ENCODE measurements around the gene C20orf173. TPM values are rescaled to one million over a fixed set of nuclear protein-coding genes. Genes with fewer than 3 reads are reported as not detected.
"Not testable (repeated sequence)": the region's sequence is repeated elsewhere in the genome, so short reads cannot be mapped to it uniquely, and the experiment has no call there.

Gene C20orf173
- total RNA-seq, 1 donor from 2014 or later, result not detected

- Histone ChIP-seq H3F3A (ENCODE audit: low read depth) (no peaks in the 10 kb centered on the region), H3K79me2 (ENCODE audit: low read depth) (no peaks in the 10 kb centered on the region), H3K36me3 (no peaks in the 10 kb centered on the region), H3K4me1 (no peaks in the 10 kb centered on the region), H3K9ac (no peak overlapping the region), H3K9me3 (ENCODE audit: low read depth) (no peaks in the 10 kb centered on the region), H3K27me3 (no peaks in the 10 kb centered on the region), H3K4me2 (no peak overlapping the region), H2AFZ (replicated peaks) (no peak overlapping the region), H4K20me1 (ENCODE audit: low read depth) (no peaks in the 10 kb centered on the region), H3K4me3 (no peak overlapping the region), H3K27ac (no peak overlapping the region)
- peaks cover 18% of the 10 kb centered on the region for H3K27me3 Mint-ChIP-seq (ENCODE audit: insufficient read depth, low read depth)
- no peaks in the 10 kb centered on the region for H3K9me3 Mint-ChIP-seq
- DNase-seq (ENCODE audit: low spot score), result no peak
- H3K27ac Mint-ChIP-seq, result no peak overlapping the region
- peaks cover 3% of the 10 kb centered on the region for H3K4me1 Mint-ChIP-seq
- TF ChIP-seq EZH2phosphoT487 (IDR thresholded peaks at IDR 0.05) (no peak), EZH2 (IDR thresholded peaks at IDR 0.05) (no peak)
- TF ChIP-seq, protein P1, sequence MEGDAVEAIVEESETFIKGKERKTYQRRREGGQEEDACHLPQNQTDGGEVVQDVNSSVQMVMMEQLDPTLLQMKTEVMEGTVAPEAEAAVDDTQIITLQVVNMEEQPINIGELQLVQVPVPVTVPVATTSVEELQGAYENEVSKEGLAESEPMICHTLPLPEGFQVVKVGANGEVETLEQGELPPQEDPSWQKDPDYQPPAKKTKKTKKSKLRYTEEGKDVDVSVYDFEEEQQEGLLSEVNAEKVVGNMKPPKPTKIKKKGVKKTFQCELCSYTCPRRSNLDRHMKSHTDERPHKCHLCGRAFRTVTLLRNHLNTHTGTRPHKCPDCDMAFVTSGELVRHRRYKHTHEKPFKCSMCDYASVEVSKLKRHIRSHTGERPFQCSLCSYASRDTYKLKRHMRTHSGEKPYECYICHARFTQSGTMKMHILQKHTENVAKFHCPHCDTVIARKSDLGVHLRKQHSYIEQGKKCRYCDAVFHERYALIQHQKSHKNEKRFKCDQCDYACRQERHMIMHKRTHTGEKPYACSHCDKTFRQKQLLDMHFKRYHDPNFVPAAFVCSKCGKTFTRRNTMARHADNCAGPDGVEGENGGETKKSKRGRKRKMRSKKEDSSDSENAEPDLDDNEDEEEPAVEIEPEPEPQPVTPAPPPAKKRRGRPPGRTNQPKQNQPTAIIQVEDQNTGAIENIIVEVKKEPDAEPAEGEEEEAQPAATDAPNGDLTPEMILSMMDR (IDR thresholded peaks at IDR 0.05), result no peak
- H3K4me3 Mint-ChIP-seq, result no peak overlapping the region
- H3K36me3 Mint-ChIP-seq, result peaks cover 1% of the 10 kb centered on the region
Measured at GRCh38 chr20:35518955-35519354, 10.5 kb downstream of the C20orf173 start.

GRCh38 chr20:35517767-35518166 is 11.7 kb downstream of the C20orf173 start:
- not testable (repeated sequence) for H3K4me3 ChIP-seq; H3K4me3 Mint-ChIP-seq; H4K20me1 ChIP-seq (ENCODE audit: low read depth); H3K4me1 ChIP-seq; H3F3A ChIP-seq (ENCODE audit: low read depth); H3K9ac ChIP-seq; H3K27me3 ChIP-seq; H2AFZ ChIP-seq (replicated peaks); H3K9me3 ChIP-seq (ENCODE audit: low read depth); H3K27ac Mint-ChIP-seq; H3K4me2 ChIP-seq; H3K27ac ChIP-seq; H3K79me2 ChIP-seq (ENCODE audit: low read depth); H3K4me1 Mint-ChIP-seq; DNase-seq (ENCODE audit: low spot score); H3K36me3 Mint-ChIP-seq; H3K9me3 Mint-ChIP-seq; H3K36me3 ChIP-seq
- peaks cover 12% of the 10 kb centered on the region for H3K27me3 Mint-ChIP-seq (ENCODE audit: insufficient read depth, low read depth)

DNA sequence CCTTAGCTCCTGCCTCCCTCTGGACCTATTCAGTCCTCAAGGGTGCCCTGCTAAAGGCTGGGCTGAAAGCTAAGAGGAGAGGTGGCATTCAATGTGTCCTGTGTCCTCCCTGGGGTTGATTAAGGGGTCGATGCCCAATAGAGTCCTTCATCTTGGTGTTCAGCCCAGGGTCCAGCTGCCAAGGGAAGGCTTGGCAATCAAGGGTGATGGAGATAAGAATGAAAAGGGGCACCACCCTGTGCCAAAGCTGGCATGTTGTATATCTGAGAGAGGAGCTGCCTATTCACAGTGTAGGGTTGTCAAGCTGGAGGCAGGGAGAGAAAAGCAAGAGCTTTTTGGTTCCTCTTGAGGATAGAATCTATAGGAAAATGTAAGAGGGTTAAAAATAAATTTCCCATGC is 12.3 kb downstream of the C20orf173 start:
- Histone ChIP-seq H3K4me1 (no peaks in the 10 kb centered on the region), H3F3A (ENCODE audit: low read depth) (no peaks in the 10 kb centered on the region), H3K4me3 (no peak overlapping the region), H2AFZ (replicated peaks) (no peak overlapping the region), H3K27me3 (no peaks in the 10 kb centered on the region), H3K27ac (no peak overlapping the region), H3K4me2 (no peak overlapping the region), H3K79me2 (ENCODE audit: low read depth) (no peaks in the 10 kb centered on the region), H3K9me3 (ENCODE audit: low read depth) (no peaks in the 10 kb centered on the region), H3K9ac (no peak overlapping the region), H4K20me1 (ENCODE audit: low read depth) (no peaks in the 10 kb centered on the region), H3K36me3 (no peaks in the 10 kb centered on the region)
- H3K4me1 Mint-ChIP-seq, result peaks cover 3% of the 10 kb centered on the region
- H3K36me3 Mint-ChIP-seq, result peaks cover 5% of the 10 kb centered on the region
- TF ChIP-seq, protein P1 (IDR thresholded peaks at IDR 0.05), result no peak
- TF ChIP-seq EZH2phosphoT487 (IDR thresholded peaks at IDR 0.05) (no peak), EZH2 (IDR thresholded peaks at IDR 0.05) (no peak)
- H3K4me3 Mint-ChIP-seq, result no peak overlapping the region
- no peak overlapping the region for H3K27ac Mint-ChIP-seq
- no peak for DNase-seq (ENCODE audit: low spot score)
- H3K27me3 Mint-ChIP-seq (ENCODE audit: insufficient read depth, low read depth), result peaks cover 10% of the 10 kb centered on the region
- no peaks in the 10 kb centered on the region for H3K9me3 Mint-ChIP-seq

DNA sequence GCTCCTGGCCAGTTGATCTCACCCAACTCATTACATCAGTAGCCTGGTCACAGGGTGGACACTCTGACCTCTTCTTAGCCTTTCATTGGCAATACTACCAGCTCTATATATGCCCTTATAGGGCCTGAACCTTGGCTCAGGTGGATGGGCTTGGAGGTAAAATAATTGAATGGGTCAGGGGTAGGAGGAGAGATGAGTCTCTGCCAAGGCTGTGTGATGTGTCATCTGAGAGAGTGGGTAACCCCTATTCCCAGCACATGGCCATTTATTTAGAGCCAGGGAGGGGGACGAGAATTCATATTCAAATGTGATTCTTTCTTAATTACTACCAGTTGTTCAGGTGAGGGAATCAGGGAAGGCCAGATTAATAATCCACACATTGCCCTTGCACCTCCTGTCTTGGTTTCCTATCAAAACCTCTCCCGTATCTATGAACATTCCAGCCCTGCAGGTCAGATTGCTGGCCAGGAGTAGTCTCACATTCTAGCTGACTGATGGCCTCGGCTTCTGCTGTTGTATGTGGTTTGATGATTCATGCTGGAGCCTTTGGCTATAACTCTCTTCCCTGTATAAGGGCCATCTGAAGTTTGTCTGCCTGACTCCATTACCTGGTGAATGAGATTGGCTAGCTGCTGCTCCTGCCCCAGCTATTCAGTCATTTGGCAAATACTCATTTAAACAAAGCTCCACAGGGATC is 13.4 kb downstream of the C20orf173 start:
- Histone ChIP-seq H3K4me3 (no peak overlapping the region), H3F3A (ENCODE audit: low read depth) (no peaks in the 10 kb centered on the region), H3K27me3 (no peaks in the 10 kb centered on the region), H3K27ac (no peak overlapping the region), H3K9me3 (ENCODE audit: low read depth) (no peaks in the 10 kb centered on the region), H3K79me2 (ENCODE audit: low read depth) (no peaks in the 10 kb centered on the region), H3K36me3 (no peaks in the 10 kb centered on the region), H3K9ac (no peak overlapping the region), H3K4me2 (no peak overlapping the region), H2AFZ (replicated peaks) (no peak overlapping the region), H4K20me1 (ENCODE audit: low read depth) (no peaks in the 10 kb centered on the region), H3K4me1 (no peaks in the 10 kb centered on the region)
- no peak overlapping the region for H3K4me3 Mint-ChIP-seq
- peaks cover 9% of the 10 kb centered on the region for H3K36me3 Mint-ChIP-seq
- peak overlapping the region; percentile 17 for H3K27ac Mint-ChIP-seq
- TF ChIP-seq EZH2 (IDR thresholded peaks at IDR 0.05) (no peak), EZH2phosphoT487 (IDR thresholded peaks at IDR 0.05) (no peak)
- TF ChIP-seq, protein P1 (IDR thresholded peaks at IDR 0.05), result no peak
- no peak for DNase-seq (ENCODE audit: low spot score)
- peaks cover 3% of the 10 kb centered on the region for H3K4me1 Mint-ChIP-seq
- H3K27me3 Mint-ChIP-seq (ENCODE audit: insufficient read depth, low read depth), result peaks cover 10% of the 10 kb centered on the region
- H3K9me3 Mint-ChIP-seq, result no peaks in the 10 kb centered on the region
